Embryonic facial prominence (tissue), 1 donor: ENCODE measurements around the gene GRHL3.

Source experiments
- DNase-seq: peaks from one replicate; pipeline ENCODE4 v3.0.0-alpha.2; 2016; ENCODE audit errors: extremely low spot score

GRHL3 gene

GRCh38 chr1:24293392-24294227, 25.5 kb upstream of the GRHL3 start:
- no peak for DNase-seq

DNA sequence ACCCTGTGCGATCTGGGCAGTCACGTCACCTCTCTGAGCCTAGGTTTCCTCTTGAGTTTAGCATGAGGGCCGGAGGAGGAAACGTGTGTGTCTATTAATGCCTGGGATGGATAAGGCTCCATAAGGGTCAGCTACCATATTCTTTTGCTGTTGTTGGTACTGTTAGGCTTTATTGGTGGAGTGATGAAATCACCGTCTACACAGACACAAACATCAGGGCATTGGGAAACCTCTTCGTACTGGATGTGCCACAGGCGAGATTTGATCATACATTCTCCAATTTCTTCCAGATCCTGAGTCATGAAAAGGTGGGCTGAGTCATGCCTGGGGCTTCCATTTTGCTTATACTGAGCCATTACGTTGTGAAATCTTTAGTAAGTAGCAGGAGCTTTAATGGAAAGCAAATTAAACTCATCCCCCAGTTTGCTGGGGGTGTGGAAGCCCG, 24.9 kb upstream of the GRHL3 start:
- no peak for DNase-seq

GRCh38 chr1:24294716-24295371, 24.3 kb upstream of the GRHL3 start:
- DNase-seq, result no peak

GRCh38 chr1:24295535-24295934, 23.6 kb upstream of the GRHL3 start:
- DNase-seq, result no peak

GRCh38 chr1:24297187-24297851, 21.8 kb upstream of the GRHL3 start:
- no peak for DNase-seq

GRCh38 chr1:24297852-24298232, 21.3 kb upstream of the GRHL3 start:
- no peak for DNase-seq

GRCh38 chr1:24298606-24299005, 20.6 kb upstream of the GRHL3 start:
- no peak for DNase-seq

DNA sequence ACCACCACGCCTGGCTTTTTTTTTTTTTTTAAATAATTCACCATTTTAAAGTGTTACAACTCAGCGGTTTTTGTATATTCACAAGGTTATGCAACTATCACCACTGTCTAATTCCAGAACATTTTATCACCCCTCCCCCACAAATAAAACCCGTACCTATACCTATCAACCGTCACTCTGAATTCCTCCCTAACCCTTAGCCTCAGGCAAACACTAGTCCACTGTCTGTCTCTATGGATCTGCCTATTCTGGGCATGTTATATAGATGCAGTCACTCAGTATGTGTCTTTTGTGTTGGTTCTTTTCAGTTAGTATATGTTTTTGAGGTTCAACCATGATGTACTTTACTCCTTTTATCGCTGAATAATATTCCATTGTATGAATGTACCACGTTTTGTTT, 19.3 kb upstream of the GRHL3 start:
- DNase-seq, result no peak

- no peak for DNase-seq
These were observed 18.0 kb upstream of the GRHL3 start for GRCh38 chr1:24300971-24301784.

DNA sequence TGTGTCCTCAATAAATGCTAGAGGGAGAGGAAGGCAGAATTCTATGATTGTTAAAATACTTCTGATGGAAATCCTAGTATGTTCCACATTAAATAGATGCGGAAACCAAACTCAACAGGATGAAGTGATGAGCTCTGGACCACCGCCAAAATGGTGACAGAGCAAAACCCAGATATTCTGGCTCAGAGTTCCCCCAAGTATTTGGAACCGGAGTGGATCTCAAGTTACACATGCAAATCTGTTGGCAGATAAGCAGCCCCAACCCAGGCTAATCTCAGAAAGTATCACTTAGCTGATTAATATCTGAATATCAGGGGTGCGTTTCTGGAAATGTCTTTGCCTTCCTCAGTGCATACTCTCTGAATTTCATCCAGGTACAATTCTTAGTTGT, 17.4 kb upstream of the GRHL3 start:
- DNase-seq, result no peak

DNA sequence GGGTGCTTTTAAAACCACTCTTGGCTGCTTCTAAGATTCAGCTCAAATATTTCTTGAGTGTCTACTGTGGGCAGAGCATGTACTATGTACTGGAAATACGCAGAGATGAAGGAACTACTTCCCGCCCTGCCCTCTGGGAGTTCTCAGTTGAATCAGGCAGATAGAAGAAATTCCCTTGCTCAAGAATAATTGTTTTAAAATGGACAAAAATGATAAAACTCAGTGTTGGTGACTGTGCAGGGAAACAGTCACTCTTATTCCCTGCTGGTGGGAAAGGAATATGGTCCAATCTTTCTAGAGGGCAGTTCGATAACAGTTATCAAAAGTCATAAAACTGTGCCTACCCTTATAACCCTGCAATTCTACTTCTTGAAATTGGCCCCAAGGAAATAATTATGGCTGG, 16.9 kb upstream of the GRHL3 start:
- DNase-seq, result no peak

- no peak for DNase-seq
These were observed 15.6 kb upstream of the GRHL3 start for GRCh38 chr1:24303600-24303999.

DNA sequence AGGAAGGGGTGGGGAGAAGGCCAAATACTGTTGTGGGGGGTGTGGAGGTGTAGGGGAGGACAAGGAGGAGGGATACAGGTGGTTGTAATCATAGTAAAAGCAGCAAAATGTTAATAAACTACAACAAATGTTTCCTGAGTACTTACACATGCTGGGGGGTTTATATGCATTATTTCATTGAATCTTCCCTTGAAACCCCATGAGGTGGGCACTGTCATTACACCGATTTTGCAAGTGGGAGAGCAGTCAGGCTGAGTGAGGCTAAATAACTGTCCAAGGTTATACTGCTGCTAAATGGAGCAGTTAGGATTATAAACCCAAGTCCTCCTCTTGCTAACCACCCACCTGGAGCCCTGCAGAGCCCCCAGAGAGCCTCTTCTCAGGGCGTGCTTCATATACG, 14.4 kb upstream of the GRHL3 start:
- DNase-seq, result no peak

GRCh38 chr1:24308365-24309015, 10.7 kb upstream of the GRHL3 start:
- no peak for DNase-seq

GRCh38 chr1:24309762-24310485, 9.2 kb upstream of the GRHL3 start:
- no peak for DNase-seq

DNA sequence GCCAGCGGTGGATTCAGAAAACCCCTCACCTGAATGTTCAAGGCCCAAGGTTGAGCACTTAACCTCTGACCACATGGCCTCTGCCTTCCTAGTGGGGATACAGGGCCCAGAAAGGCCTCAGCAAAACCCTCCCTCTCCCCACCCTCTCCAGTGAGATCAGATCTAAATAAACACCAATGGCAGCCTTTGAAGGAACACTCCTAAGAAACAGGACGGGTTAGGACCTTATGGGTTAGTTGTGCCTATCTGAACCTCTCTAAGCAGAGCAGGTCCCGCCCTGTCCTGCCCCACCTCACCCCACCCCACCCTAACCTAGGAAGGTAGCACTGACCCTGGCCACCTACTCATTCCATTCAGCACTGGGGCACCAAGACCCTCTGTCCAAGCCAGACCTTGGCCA, 7.9 kb upstream of the GRHL3 start:
- no peak for DNase-seq

GRCh38 chr1:24311741-24312140, 7.4 kb upstream of the GRHL3 start:
- no peak for DNase-seq

DNA sequence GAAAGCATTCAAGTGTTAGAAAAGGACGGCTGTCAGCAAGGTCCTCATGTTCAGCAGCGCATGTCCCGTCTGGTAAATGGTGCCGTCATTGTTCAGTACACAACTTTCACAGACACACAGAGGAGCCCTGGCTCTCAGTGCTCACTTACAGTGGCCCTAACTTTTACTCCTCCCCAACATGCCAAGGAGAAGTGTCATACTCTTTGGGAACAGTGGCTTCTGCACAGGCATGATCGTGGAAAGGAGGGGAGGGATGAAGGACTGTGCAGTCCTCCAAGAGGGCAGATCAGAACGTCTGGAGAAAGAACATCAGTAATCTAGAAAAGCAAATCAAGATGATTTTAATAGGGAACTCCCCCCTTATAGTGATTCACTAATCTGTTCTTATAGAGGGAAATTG, 3.8 kb upstream of the GRHL3 start:
- no peak for DNase-seq

DNA sequence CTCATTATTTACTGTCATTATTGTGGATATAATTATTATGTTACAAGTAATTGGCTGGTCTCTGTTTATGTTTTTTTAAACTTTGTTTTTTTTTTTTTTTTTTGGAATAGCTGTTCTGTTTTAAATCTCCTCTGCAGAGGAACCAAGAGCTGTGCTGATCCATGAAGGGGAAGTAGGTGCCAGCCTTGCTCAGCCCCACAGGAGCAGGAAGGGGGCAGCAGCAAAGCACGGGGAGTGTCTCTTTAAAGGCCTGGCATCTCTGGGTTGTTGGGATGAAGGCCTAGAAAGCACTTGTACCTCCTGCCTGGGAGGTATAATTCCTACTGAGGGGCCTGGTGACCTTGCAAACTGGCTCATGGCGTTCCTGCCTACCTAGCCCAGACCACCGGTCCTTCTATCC, 2.5 kb upstream of the GRHL3 start:
- DNase-seq, result no peak

GRCh38 chr1:24317081-24317480, 2.1 kb upstream of the GRHL3 start:
- DNase-seq, result no peak
